Naive thymus-derived CD4-positive, alpha-beta T cell (primary cell): Measurements from ENCODE around the gene ARSG. TPM values are rescaled to one million over a fixed set of nuclear protein-coding genes. Genes with fewer than 3 reads are reported as not detected.
A peak's percentile ranks its signal among the peaks of the same experiment; 100 is the strongest.

ENCODE experiments used
- ATAC-seq: fragments of 150-1000 bp; cut with Tn5 transposase; 2 replicates; pipeline ENCODE4 v1.10.0; 2021; ENCODE audit warnings: mild to moderate bottlenecking, moderate library complexity
- CTCF ChIA-PET: fragments of 350-600 bp; sonication (Branson Sonifier 250); formaldehyde crosslinking; loops from one replicate; lab custom pipeline; 2021; ENCODE audit warnings: antibody characterized with exemption; lab: Charles Lee
- POLR2A ChIA-PET: fragments of 350-600 bp; sonication (Branson Sonifier 250); formaldehyde crosslinking; loops from one replicate; lab custom pipeline; 2021; ENCODE audit warnings: antibody characterized with exemption, inconsistent platforms; lab: Charles Lee
- DNase-seq, 9 donors: peaks; one replicate each; pipeline versions ENCODE4 v3.0.0 to v3.0.0-alpha.2; 2020 to 2022; ENCODE audit warnings: mixed read lengths in 1 of 9
- H3K27ac ChIP-seq: one replicate; pipeline ENCODE4 v1.7.0; 2013; ENCODE audit warnings: mild to moderate bottlenecking, low read depth, low read length, moderate library complexity
- H3K27me3 ChIP-seq, 2 donors: one replicate each; pipeline ENCODE4 v1.7.0; 2013; ENCODE audit warnings: low read length in 2 of 2, mild to moderate bottlenecking in 2 of 2, moderate library complexity in 2 of 2; ENCODE audit not compliant: control insufficient read depth in 2 of 2, insufficient read depth in 2 of 2
- H3K36me3 ChIP-seq, 3 experiments: 1 replicate in 2 of 3; 2 replicates in 1 of 3; pipeline ENCODE4 v1.7.0; 2013; ENCODE audit warnings: low read length in 3 of 3, mild to moderate bottlenecking in 3 of 3, moderate library complexity in 1 of 3; ENCODE audit not compliant: insufficient read depth in 3 of 3, control insufficient read depth in 2 of 3
- H3K4me1 ChIP-seq, 2 donors: one replicate each; pipeline ENCODE4 v1.7.0; 2013; ENCODE audit warnings: low read length in 2 of 2, mild to moderate bottlenecking in 2 of 2, moderate library complexity in 1 of 2; ENCODE audit not compliant: control insufficient read depth in 2 of 2, insufficient read depth in 2 of 2
- H3K4me3 ChIP-seq: 2 replicates; pipeline ENCODE4 v1.7.0; 2013; ENCODE audit warnings: mild to moderate bottlenecking, low read length
- H3K9me3 ChIP-seq, 3 experiments: 1 replicate in 2 of 3; 2 replicates in 1 of 3; pipeline ENCODE4 v1.7.0; 2013; ENCODE audit warnings: low read length in 3 of 3; ENCODE audit not compliant: control insufficient read depth in 2 of 3
- H3K27ac Mint-ChIP-seq, 9 donors: one replicate each; pipeline ENCODE4 v1.8.0; 2020 to 2022; ENCODE audit warnings: mixed read lengths in 9 of 9, mild to moderate bottlenecking in 8 of 9, moderate library complexity in 5 of 9, inconsistent platforms in 2 of 9
- H3K27me3 Mint-ChIP-seq, 5 donors: one replicate each; pipeline ENCODE4 v1.8.0; 2021 to 2022; ENCODE audit warnings: mixed read lengths in 5 of 5, mild to moderate bottlenecking in 1 of 5
- H3K36me3 Mint-ChIP-seq, 5 donors: one replicate each; pipeline ENCODE4 v1.8.0; 2020 to 2022; ENCODE audit warnings: mixed read lengths in 5 of 5, mild to moderate bottlenecking in 3 of 5, inconsistent platforms in 1 of 5
- H3K4me1 Mint-ChIP-seq, 7 donors: one replicate each; pipeline ENCODE4 v1.8.0; 2020 to 2022; ENCODE audit warnings: mixed read lengths in 7 of 7, mild to moderate bottlenecking in 3 of 7, inconsistent platforms in 1 of 7
- H3K4me3 Mint-ChIP-seq, 10 donors: one replicate each; pipeline ENCODE4 v1.8.0; 2020 to 2022; ENCODE audit warnings: mild to moderate bottlenecking in 10 of 10, mixed read lengths in 10 of 10, moderate library complexity in 6 of 10, inconsistent platforms in 2 of 10
- H3K9me3 Mint-ChIP-seq, 11 donors: one replicate each; pipeline ENCODE4 v1.8.0; 2020 to 2022; ENCODE audit warnings: mixed read lengths in 11 of 11, mild to moderate bottlenecking in 4 of 11, inconsistent platforms in 1 of 11, moderate library complexity in 1 of 11
- intact Hi-C, 2 donors: fragments of 100-400 bp; cut with micrococcal nuclease; formaldehyde crosslinking; loops; one replicate each; pipeline ENCODE4 v1.15.1; 2023
- polyA plus RNA-seq, 2 donors: library from polyadenylated mRNA; unstranded; fragments of 300-500 nt; fragmentation: Illumina TruSeq; gene quantifications; one replicate each; pipeline ENCODE4 v1.2.3, GENCODE V29; 2021
- total RNA-seq, 6 experiments: library from RNA in 5 of 6; stranded (reverse) in 5 of 6; gene quantifications; 1 replicate in 5 of 6; 2 replicates in 1 of 6; pipeline ENCODE4 v1.2.3 and lab custom pipeline; 2021 to 2026

ARSG gene
- total RNA-seq (10 to 100 TPM in 4 of 5 experiments, 1 to 10 TPM in 1; 7.3 to 20.0 (median 13.2) TPM), polyA plus RNA-seq (1 to 10 TPM; 7.9 to 8.5 TPM), total RNA-seq (lab: John Stamatoyannopoulos, UW) (17.9 reads per million, percentile 48 among the genes with 10 or more reads in this experiment)

- Mint-ChIP-seq H3K4me3 (peak within 1 kb of the TSS; percentile 89 to 100 (median 97)), H3K27ac (peak within 1 kb of the TSS; percentile 92 to 100 (median 98)), H3K27me3 (peaks cover 0 to 13% (median 0%) of the 10 kb centered on the region in 5 donors), H3K4me1 (peaks cover 37 to 79% (median 64%) of the 10 kb centered on the region in 7 donors), H3K9me3 (peaks cover 0 to 3% (median 0%) of the 10 kb centered on the region in 11 donors), H3K36me3 (peaks cover 0 to 15% (median 0%) of the 10 kb centered on the region in 5 donors)
- Histone ChIP-seq H3K27ac (peak within 1 kb of the TSS; percentile 95), H3K36me3 (no peaks in the 10 kb centered on the region), H3K4me1 (peaks cover 46% of the 10 kb centered on the region in 2 donors), H3K4me3 (peak within 1 kb of the TSS; percentile 92), H3K27me3 (no peaks in the 10 kb centered on the region), H3K9me3 (no peaks in the 10 kb centered on the region)
- intact Hi-C loops, result loop anchor here (1.0 to 5.0 kb wide), 11 partner anchors 43 to 464 kb away; partner anchors contain the start of genes AMZ2 (in 1 of the 2), BPTF (in 1 of the 2), KPNA2 (in 1 of the 2) and PRKAR1A (in 1 of the 2)
- ATAC-seq (peak; percentile 73), DNase-seq (peak; percentile 79 to 92 (median 89))
- ChIA-PET POLR2A (interaction anchor here (0.6 to 6.7 kb wide), 47 partner anchors 10 to 849 kb away, joined by 3 to 84 read pairs (median 6); partner anchors contain the start of genes AMZ2, PRKAR1A and WIPI1), CTCF (interaction anchor here (0.9 to 2.6 kb wide), 7 partner anchors 27 to 145 kb away, joined by 3 to 10 read pairs (median 6); no protein-coding TSS in a partner anchor)
Measured at GRCh38 chr17:68290955-68291835, at the start of gene ARSG, which contains the start of gene SLC16A6. Gene ARSG, plus strand, starts transcription at chr17:68291495. Its CDS starts 15,999 bp downstream, at chr17:68307494. Gene SLC16A6, minus strand, starts transcription at chr17:68291127. Its CDS starts 12,807 bp downstream, at chr17:68278320.

DNA sequence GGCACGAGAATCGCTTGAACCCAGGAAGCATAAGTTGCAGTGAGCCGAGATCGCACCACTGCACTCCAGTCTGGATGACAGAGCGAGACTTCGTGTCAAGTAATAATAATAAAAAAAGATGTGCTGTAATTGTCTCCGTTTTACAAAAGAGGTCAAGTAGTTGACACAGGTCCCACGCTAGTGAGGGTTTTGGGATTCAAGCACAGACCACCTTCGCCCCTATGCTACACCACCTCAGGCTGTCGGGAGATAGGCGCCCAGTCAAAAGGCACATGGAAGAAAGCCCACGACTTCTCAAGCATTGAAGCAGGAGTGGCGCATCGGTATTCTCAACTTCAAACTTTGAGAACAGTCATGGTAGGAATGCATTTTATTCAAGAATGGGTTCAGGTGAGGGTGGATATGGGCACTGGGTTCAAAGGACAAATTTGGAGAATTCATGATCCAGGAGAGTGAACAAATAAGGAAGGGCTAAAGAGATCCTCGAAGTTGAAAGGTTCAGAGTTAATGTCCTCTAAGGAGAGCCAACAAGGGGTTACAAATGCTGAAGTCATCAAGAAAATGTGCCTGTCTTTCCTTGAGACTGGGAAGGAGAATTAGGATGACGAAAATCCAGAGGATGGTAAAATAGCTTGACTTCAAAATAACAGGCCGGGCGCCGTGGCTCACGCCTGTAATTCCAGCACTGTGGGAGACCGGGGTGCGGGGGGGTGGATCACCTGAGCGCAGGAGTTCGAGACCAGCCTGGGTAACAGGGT is 44.8 kb upstream of the ARSG start:
- peaks cover 17 to 24% of the 10 kb centered on the region in 2 donors for H3K4me1 ChIP-seq
- H3K27ac ChIP-seq, result peak overlapping the region; percentile 99
- no peak overlapping the region for H3K4me3 ChIP-seq
- H3K27me3 ChIP-seq, result no peaks in the 10 kb centered on the region
- H3K27me3 Mint-ChIP-seq, result no peaks in the 10 kb centered on the region
- CTCF ChIA-PET, result interaction anchor here (0.8 to 1.2 kb wide), 2 partner anchors 41 to 216 kb away, joined by 4 to 5 read pairs; no protein-coding TSS in a partner anchor
- intact Hi-C loops, result loop anchor here (1.0 to 5.0 kb wide), 7 partner anchors 8 to 529 kb away; partner anchors contain the start of genes ARSG (in 1 of the 2), KPNA2 (in 1 of the 2), NOL11 (in 1 of the 2) and SLC16A6 (in 1 of the 2)
- peaks cover 0 to 15% (median 0%) of the 10 kb centered on the region in 5 donors for H3K36me3 Mint-ChIP-seq
- H3K9me3 ChIP-seq, result no peaks in the 10 kb centered on the region
- ATAC-seq (no peak), DNase-seq (no peak)
- H3K27ac Mint-ChIP-seq, result peak overlapping the region; percentile 78 to 99 (median 94)
- H3K4me3 Mint-ChIP-seq, result peak overlapping the region; percentile 78 to 96 (median 92)
- POLR2A ChIA-PET, result interaction anchor here (0.6 to 4.9 kb wide), 16 partner anchors 8 to 428 kb away, joined by 3 to 61 read pairs (median 6); partner anchors contain the start of genes ARSG and SLC16A6
- peaks cover 0 to 6% (median 0%) of the 10 kb centered on the region in 11 donors for H3K9me3 Mint-ChIP-seq
- peaks cover 11 to 52% (median 36%) of the 10 kb centered on the region in 7 donors for H3K4me1 Mint-ChIP-seq
- H3K36me3 ChIP-seq, result peaks cover under 1 to 11% (median 11%) of the 10 kb centered on the region in 3 experiments

DNA sequence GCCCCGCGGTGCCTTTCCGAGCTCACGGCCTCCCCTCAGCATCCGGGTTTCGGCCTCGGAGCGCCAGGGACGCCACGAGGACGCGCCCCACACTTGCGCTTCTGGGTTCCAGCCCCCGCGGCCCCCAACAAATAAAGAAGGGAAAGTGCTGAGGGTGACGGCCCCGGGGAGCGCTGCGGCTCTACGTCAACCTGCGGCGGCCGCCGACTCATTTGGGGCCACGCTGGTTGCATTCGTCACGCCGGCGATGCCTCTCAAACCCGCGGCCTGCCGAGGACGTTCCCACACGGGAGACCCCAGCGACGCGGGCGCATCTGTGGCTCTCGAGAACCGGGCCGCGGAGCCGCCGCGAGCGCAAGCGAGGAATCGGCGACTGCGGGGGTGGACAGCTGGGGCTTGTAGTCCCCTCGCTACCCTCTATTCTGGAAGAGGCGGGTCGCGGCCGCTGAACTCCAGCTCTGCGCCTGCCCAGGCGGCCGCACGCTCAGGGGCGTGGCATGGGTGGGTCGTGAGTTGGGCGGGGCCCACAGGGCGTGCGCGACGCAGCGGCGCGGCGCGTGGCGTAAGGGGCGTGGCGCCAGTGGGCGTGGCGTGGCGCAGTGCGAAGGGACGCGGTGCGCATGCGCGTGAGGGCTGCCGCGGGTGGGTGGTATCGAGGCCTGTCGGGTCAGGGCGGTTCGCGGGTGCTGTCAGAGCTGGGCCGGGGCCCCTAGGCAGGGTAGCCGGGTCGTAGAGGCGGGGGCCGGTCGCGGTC is 43.7 kb upstream of the ARSG start, which contains the start of gene AMZ2:
TSS of gene AMZ2 (plus strand) at position 599 of the 754 bp plus-strand sequence. CDS start 2,145 bp downstream, outside the sequence.
- Mint-ChIP-seq H3K4me1 (peaks cover 11 to 52% (median 31%) of the 10 kb centered on the region in 7 donors), H3K27me3 (no peaks in the 10 kb centered on the region), H3K9me3 (peaks cover 0 to 6% (median 0%) of the 10 kb centered on the region in 11 donors), H3K27ac (peak within 1 kb of the TSS; percentile 78 to 99 (median 97)), H3K36me3 (peaks cover 0 to 19% (median 0%) of the 10 kb centered on the region in 5 donors), H3K4me3 (peak within 1 kb of the TSS; percentile 80 to 96 (median 92))
- peak; percentile 96 for ATAC-seq
- H3K36me3 ChIP-seq, result peaks cover 3 to 14% (median 11%) of the 10 kb centered on the region in 3 experiments
- H3K9me3 ChIP-seq, result no peaks in the 10 kb centered on the region
- DNase-seq, result peak; percentile 92 to 100 (median 97)
- peak within 1 kb of the TSS; percentile 89 for H3K4me3 ChIP-seq
- CTCF ChIA-PET, result interaction anchor here (0.5 to 1.7 kb wide), 5 partner anchors 13 to 220 kb away, joined by 3 to 5 read pairs (median 4); no protein-coding TSS in a partner anchor
- intact Hi-C loops, result loop anchor here (1.0 to 5.0 kb wide), 13 partner anchors 9 to 530 kb away; partner anchors contain the start of genes ARSG (in 2 of the 2), KPNA2 (in 2 of the 2), SLC16A6 (in 2 of the 2) and WIPI1 (in 2 of the 2)
- peak within 1 kb of the TSS; percentile 99 for H3K27ac ChIP-seq
- no peaks in the 10 kb centered on the region for H3K27me3 ChIP-seq
- H3K4me1 ChIP-seq, result peaks cover 18 to 36% of the 10 kb centered on the region in 2 donors
- POLR2A ChIA-PET, result interaction anchor here (0.7 to 4.9 kb wide), 29 partner anchors 8 to 355 kb away, joined by 3 to 61 read pairs (median 6); partner anchors contain the start of genes ARSG, SLC16A6 and WIPI1

DNA sequence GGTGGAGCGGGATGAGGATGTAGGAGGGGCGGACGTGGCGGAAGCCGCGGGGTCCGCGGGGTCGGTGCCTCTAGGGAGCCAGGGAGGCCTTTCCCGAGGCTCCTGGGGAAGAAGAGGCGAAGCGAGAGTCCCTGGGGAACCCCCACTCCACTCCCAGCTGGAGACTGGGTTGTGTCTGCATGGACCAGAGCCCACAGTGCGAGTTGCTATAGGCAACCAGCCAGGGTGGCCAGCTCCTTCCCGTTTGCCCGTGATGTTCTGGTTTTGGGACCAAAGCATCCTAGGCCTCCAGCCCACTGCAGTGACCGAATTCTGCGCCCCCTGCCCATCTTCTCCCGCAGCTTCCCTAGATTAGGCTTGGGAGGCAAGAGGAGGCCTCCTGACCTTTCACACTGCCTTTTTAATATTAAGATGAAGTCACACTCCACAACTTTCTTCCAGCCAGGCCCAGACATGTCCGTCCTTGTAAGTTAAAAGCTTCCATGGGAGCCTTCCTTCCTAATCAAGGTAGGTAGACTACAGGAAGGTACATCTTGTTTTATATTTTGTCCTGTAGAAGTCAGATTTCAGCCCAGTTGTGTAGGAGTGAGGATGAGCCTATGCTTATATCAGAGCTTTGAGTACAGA is 43.0 kb upstream of the ARSG start:
- ATAC-seq (peak; percentile 21), DNase-seq (no peak)
- Mint-ChIP-seq H3K27me3 (no peaks in the 10 kb centered on the region), H3K36me3 (peaks cover 0 to 24% (median 0%) of the 10 kb centered on the region in 5 donors), H3K4me1 (peaks cover 17 to 58% (median 37%) of the 10 kb centered on the region in 7 donors), H3K4me3 (peak overlapping the region; percentile 80 to 96 (median 92)), H3K27ac (peak overlapping the region; percentile 78 to 99 (median 97)), H3K9me3 (peaks cover 0 to 6% (median 0%) of the 10 kb centered on the region in 11 donors)
- no peaks in the 10 kb centered on the region for H3K27me3 ChIP-seq
- H3K27ac ChIP-seq, result peak overlapping the region; percentile 99
- H3K36me3 ChIP-seq, result peaks cover 3 to 14% (median 11%) of the 10 kb centered on the region in 3 experiments
- intact Hi-C loops, result loop anchor here (1.0 to 5.0 kb wide), 9 partner anchors 10 to 531 kb away; partner anchors contain the start of genes ARSG (in 1 of the 2), KPNA2 (in 1 of the 2), NOL11 (in 1 of the 2) and PRKAR1A (in 1 of the 2)
- H3K4me1 ChIP-seq, result peaks cover 23 to 42% of the 10 kb centered on the region in 2 donors
- H3K9me3 ChIP-seq, result no peaks in the 10 kb centered on the region
- ChIA-PET CTCF (interaction anchor here (0.5 to 1.9 kb wide), 4 partner anchors 13 to 220 kb away, joined by 3 to 5 read pairs (median 4); no protein-coding TSS in a partner anchor), POLR2A (interaction anchor here (0.8 to 4.9 kb wide), 25 partner anchors 8 to 212 kb away, joined by 3 to 61 read pairs (median 7); partner anchors contain the start of genes ARSG, SLC16A6 and WIPI1)
- peak overlapping the region; percentile 89 for H3K4me3 ChIP-seq
